ENCODE results near the gene USP9Y.

The USP9Y gene

DNA sequence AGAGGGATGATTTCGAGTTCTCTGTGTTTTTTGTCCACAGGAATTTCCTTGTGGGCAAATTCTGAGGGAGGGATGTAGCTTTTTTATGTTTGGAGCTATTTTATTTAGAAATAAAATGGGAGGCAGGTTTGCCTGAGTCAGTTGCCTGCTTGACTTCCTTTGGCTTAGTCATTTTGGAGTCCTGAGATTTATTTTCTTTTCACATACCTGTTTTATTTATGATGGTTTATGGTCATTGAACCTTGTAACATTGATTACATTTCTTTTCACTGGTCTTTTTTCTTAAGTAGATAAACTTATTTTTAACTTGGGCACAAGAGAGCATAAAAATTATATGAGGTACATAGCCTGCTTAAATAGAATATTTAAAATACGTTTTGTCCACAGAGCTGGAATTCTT, 12.7 kb upstream of the USP9Y start (continued):
- TF ChIP-seq, protein P1, sequence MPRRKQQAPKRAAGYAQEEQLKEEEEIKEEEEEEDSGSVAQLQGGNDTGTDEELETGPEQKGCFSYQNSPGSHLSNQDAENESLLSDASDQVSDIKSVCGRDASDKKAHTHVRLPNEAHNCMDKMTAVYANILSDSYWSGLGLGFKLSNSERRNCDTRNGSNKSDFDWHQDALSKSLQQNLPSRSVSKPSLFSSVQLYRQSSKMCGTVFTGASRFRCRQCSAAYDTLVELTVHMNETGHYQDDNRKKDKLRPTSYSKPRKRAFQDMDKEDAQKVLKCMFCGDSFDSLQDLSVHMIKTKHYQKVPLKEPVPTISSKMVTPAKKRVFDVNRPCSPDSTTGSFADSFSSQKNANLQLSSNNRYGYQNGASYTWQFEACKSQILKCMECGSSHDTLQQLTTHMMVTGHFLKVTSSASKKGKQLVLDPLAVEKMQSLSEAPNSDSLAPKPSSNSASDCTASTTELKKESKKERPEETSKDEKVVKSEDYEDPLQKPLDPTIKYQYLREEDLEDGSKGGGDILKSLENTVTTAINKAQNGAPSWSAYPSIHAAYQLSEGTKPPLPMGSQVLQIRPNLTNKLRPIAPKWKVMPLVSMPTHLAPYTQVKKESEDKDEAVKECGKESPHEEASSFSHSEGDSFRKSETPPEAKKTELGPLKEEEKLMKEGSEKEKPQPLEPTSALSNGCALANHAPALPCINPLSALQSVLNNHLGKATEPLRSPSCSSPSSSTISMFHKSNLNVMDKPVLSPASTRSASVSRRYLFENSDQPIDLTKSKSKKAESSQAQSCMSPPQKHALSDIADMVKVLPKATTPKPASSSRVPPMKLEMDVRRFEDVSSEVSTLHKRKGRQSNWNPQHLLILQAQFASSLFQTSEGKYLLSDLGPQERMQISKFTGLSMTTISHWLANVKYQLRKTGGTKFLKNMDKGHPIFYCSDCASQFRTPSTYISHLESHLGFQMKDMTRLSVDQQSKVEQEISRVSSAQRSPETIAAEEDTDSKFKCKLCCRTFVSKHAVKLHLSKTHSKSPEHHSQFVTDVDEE (CRISPR knock-in tag; IDR thresholded peaks at IDR 0.05): no peak
- TF ChIP-seq ESRRG (CRISPR knock-in tag; IDR thresholded peaks at IDR 0.05) (no peak), PPARA (CRISPR knock-in tag; IDR thresholded peaks at IDR 0.05; ENCODE audit: borderline replicate concordance) (no peak), ZNF70 (CRISPR knock-in tag; IDR thresholded peaks at IDR 0.05) (no peak), ZFP30 (CRISPR knock-in tag; IDR thresholded peaks at IDR 0.05) (no peak)

DNA sequence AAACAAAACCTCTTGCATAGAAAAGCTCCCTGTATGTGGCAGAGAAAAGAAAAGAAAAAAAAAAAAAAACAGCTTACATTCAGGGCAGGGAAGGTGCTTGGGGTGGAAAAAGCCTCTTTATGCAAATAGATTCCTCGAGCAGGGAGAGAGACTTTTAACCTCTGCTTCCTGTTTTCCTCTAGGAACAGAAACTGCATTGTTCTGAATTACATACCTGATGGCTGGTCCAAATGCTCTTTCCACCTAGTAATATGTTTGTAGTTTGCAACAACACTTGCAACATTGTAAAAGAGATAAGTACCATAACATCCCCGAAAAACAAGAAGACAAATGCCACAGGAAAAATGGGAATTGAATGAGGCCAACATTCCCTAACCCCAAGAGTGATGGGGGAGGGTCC, 944 bp upstream of the USP9Y start:
- ATAC-seq: no peak
- TF ChIP-seq ZFP3 (CRISPR knock-in tag; IDR thresholded peaks at IDR 0.05) (no peak), ISL1 (CRISPR knock-in tag; IDR thresholded peaks at IDR 0.05) (no peak), ZNF8 (CRISPR knock-in tag; IDR thresholded peaks at IDR 0.05) (no peak), ARNTL (CRISPR knock-in tag; IDR thresholded peaks at IDR 0.05; ENCODE audit: borderline replicate concordance, low read depth) (no peak)

DNA sequence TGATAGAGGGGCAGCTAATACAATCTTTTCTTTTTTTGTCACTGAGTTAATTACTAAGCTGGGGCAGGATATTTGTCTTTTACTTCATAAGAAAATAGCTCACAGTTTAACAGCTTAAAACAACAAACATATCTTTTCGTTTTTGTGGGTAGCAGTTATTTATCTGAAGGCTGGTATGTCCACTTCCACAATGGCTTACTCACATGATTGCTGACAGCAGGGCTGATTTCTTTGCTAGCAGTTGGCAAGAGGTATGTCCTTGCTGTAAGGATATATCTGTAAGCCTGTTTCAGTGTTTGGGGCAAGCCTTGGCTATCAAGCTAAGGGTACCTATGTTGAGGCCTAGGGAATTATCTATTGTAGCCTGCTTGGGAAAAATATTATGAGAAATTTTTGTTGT, 1.1 kb downstream of the USP9Y start:
- TF ChIP-seq, protein P2, sequence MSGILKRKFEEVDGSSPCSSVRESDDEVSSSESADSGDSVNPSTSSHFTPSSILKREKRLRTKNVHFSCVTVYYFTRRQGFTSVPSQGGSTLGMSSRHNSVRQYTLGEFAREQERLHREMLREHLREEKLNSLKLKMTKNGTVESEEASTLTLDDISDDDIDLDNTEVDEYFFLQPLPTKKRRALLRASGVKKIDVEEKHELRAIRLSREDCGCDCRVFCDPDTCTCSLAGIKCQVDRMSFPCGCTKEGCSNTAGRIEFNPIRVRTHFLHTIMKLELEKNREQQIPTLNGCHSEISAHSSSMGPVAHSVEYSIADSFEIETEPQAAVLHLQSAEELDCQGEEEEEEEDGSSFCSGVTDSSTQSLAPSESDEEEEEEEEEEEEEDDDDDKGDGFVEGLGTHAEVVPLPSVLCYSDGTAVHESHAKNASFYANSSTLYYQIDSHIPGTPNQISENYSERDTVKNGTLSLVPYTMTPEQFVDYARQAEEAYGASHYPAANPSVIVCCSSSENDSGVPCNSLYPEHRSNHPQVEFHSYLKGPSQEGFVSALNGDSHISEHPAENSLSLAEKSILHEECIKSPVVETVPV (CRISPR knock-in tag; IDR thresholded peaks at IDR 0.05): no peak
- TF ChIP-seq ZFP3 (CRISPR knock-in tag; IDR thresholded peaks at IDR 0.05) (no peak), ZNF8 (CRISPR knock-in tag; IDR thresholded peaks at IDR 0.05) (no peak), ISL1 (CRISPR knock-in tag; IDR thresholded peaks at IDR 0.05) (no peak), TOX (CRISPR knock-in tag; IDR thresholded peaks at IDR 0.05; ENCODE audit: borderline replicate concordance) (no peak), ARNTL (CRISPR knock-in tag; IDR thresholded peaks at IDR 0.05; ENCODE audit: borderline replicate concordance, low read depth) (no peak), RARB (CRISPR knock-in tag; IDR thresholded peaks at IDR 0.05) (no peak), ZC3H10 (CRISPR knock-in tag; IDR thresholded peaks at IDR 0.05) (no peak), CSDC2 (CRISPR knock-in tag; IDR thresholded peaks at IDR 0.05) (no peak), OSR1 (CRISPR knock-in tag; IDR thresholded peaks at IDR 0.05) (no peak), PPARA (CRISPR knock-in tag; IDR thresholded peaks at IDR 0.05; ENCODE audit: borderline replicate concordance) (no peak), ZNF70 (CRISPR knock-in tag; IDR thresholded peaks at IDR 0.05) (no peak), BACH2 (CRISPR knock-in tag; IDR thresholded peaks at IDR 0.05; ENCODE audit: borderline replicate concordance) (no peak), ZNF565 (CRISPR knock-in tag; conservative IDR thresholded peaks at IDR 0.05; ENCODE audit: low read depth) (no peak)
- TF ChIP-seq, protein P1 (CRISPR knock-in tag; IDR thresholded peaks at IDR 0.05): no peak
- TF ChIP-seq, protein P3, sequence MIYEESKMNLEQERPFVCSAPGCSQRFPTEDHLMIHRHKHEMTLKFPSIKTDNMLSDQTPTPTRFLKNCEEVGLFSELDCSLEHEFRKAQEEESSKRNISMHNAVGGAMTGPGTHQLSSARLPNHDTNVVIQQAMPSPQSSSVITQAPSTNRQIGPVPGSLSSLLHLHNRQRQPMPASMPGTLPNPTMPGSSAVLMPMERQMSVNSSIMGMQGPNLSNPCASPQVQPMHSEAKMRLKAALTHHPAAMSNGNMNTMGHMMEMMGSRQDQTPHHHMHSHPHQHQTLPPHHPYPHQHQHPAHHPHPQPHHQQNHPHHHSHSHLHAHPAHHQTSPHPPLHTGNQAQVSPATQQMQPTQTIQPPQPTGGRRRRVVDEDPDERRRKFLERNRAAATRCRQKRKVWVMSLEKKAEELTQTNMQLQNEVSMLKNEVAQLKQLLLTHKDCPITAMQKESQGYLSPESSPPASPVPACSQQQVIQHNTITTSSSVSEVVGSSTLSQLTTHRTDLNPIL (CRISPR knock-in tag; IDR thresholded peaks at IDR 0.05; ENCODE audit: low read depth): no peak
- no peak for ATAC-seq

DNA sequence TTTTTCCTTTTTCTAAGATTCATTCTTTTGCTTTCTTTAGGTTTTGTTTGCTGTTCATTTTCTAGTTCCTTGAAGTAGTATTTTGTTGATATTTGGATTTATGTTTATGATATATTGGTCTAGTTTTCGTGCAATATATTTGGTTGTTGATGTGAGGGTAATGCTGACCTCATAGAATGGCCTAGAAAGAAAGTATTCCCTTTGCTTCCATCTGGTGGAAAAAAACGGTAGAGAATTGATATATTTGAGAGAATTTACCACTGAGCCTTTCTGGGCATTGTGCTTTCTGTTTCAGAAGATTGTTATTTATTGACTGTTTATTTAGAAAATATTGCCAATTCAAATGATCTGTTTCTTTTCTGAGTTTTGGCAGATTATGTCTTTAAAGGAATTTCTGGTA, 9.4 kb downstream of the USP9Y start:
- ATAC-seq: no peak
- TF ChIP-seq RARB (CRISPR knock-in tag; IDR thresholded peaks at IDR 0.05) (no peak), BACH2 (CRISPR knock-in tag; IDR thresholded peaks at IDR 0.05; ENCODE audit: borderline replicate concordance) (no peak), ZNF70 (CRISPR knock-in tag; IDR thresholded peaks at IDR 0.05) (no peak), PPARA (CRISPR knock-in tag; IDR thresholded peaks at IDR 0.05; ENCODE audit: borderline replicate concordance) (no peak), ESRRG (CRISPR knock-in tag; IDR thresholded peaks at IDR 0.05) (no peak), ZNF565 (CRISPR knock-in tag; conservative IDR thresholded peaks at IDR 0.05; ENCODE audit: low read depth) (no peak), ZC3H10 (CRISPR knock-in tag; IDR thresholded peaks at IDR 0.05) (no peak), ZNF8 (CRISPR knock-in tag; IDR thresholded peaks at IDR 0.05) (no peak), ARNTL (CRISPR knock-in tag; IDR thresholded peaks at IDR 0.05; ENCODE audit: borderline replicate concordance, low read depth) (no peak), SNAI2 (CRISPR knock-in tag; IDR thresholded peaks at IDR 0.05) (no peak), TCF4 (CRISPR knock-in tag; IDR thresholded peaks at IDR 0.05; ENCODE audit: borderline replicate concordance) (no peak)
- TF ChIP-seq, protein P4, sequence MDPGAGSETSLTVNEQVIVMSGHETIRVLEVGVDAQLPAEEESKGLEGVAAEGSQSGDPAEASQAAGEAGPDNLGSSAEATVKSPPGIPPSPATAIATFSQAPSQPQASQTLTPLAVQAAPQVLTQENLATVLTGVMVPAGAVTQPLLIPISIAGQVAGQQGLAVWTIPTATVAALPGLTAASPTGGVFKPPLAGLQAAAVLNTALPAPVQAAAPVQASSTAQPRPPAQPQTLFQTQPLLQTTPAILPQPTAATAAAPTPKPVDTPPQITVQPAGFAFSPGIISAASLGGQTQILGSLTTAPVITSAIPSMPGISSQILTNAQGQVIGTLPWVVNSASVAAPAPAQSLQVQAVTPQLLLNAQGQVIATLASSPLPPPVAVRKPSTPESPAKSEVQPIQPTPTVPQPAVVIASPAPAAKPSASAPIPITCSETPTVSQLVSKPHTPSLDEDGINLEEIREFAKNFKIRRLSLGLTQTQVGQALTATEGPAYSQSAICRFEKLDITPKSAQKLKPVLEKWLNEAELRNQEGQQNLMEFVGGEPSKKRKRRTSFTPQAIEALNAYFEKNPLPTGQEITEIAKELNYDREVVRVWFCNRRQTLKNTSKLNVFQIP (CRISPR knock-in tag; IDR thresholded peaks at IDR 0.05; ENCODE audit: borderline replicate concordance, low read depth): no peak
- TF ChIP-seq, protein P1 (CRISPR knock-in tag; IDR thresholded peaks at IDR 0.05): no peak

Data from SK-N-SH treated with all-trans-retinoic acid at 6 μM for 48 hours (cell line).